Activated CD4-positive, CD25-positive, alpha-beta regulatory T cell treated with anti-CD3 and anti-CD28 coated beads, Interleukin-2, amount 50 U/mL, for 24 hours (primary cell): ENCODE measurements around the gene LAMB2.

Experiments used
- ATAC-seq, 2 donors: fragments of 150-1000 bp; cut with Tn5 transposase; one replicate each; pipeline ENCODE4 v1.10.0; 2021; ENCODE audit warnings: mild to moderate bottlenecking in 1 of 2, moderate library complexity in 1 of 2

The LAMB2 gene

GRCh38 chr3:49161197-49161596, 28.3 kb upstream of the LAMB2 start:
- ATAC-seq: no peak

GRCh38 chr3:49158792-49159191, 25.9 kb upstream of the LAMB2 start:
- ATAC-seq: no peak

- ATAC-seq: peak; percentile 76 to 79
These were observed 25.4 kb upstream of the LAMB2 start for GRCh38 chr3:49158103-49158709.

GRCh38 chr3:49157289-49157688, 24.4 kb upstream of the LAMB2 start:
- ATAC-seq: no peak

- ATAC-seq: no peak
These were observed 20.6 kb upstream of the LAMB2 start for GRCh38 chr3:49153349-49153912.

GRCh38 chr3:49151610-49152009, 18.8 kb upstream of the LAMB2 start:
- ATAC-seq: no peak

GRCh38 chr3:49148159-49148558, 15.3 kb upstream of the LAMB2 start:
- no peak for ATAC-seq

GRCh38 chr3:49140080-49140479, 7.2 kb upstream of the LAMB2 start:
- no peak for ATAC-seq

GRCh38 chr3:49135499-49135898, 2.6 kb upstream of the LAMB2 start:
- ATAC-seq: no peak

GRCh38 chr3:49134471-49135265, 1.8 kb upstream of the LAMB2 start:
- no peak for ATAC-seq

GRCh38 chr3:49133226-49133951, 539 bp upstream of the LAMB2 start:
- no peak for ATAC-seq

GRCh38 chr3:49132073-49132436, 795 bp downstream of the LAMB2 start:
- ATAC-seq: no peak

- ATAC-seq: no peak
These were observed 1.3 kb downstream of the LAMB2 start for GRCh38 chr3:49131576-49131975.

GRCh38 chr3:49131040-49131439, 1.8 kb downstream of the LAMB2 start:
- ATAC-seq: no peak

- no peak for ATAC-seq
These were observed 7.7 kb downstream of the LAMB2 start for GRCh38 chr3:49124991-49125670.

- no peak for ATAC-seq
These were observed 8.6 kb downstream of the LAMB2 start for GRCh38 chr3:49124203-49124602.

- ATAC-seq: no peak
These were observed 9.2 kb downstream of the LAMB2 start for GRCh38 chr3:49123687-49124086.

GRCh38 chr3:49122886-49123545, 9.8 kb downstream of the LAMB2 start:
- ATAC-seq: no peak

GRCh38 chr3:49122451-49122850, 10.4 kb downstream of the LAMB2 start:
- ATAC-seq: no peak

- no peak for ATAC-seq
These were observed 10.8 kb downstream of the LAMB2 start for GRCh38 chr3:49122022-49122421.

GRCh38 chr3:49121132-49121736, 11.6 kb downstream of the LAMB2 start:
- peak in 1 of 2 donors; percentile 11 for ATAC-seq
